ENCODE results near the gene CGGBP1.
A peak's percentile ranks its signal among the peaks of the same experiment; 100 is the strongest.

DNA sequence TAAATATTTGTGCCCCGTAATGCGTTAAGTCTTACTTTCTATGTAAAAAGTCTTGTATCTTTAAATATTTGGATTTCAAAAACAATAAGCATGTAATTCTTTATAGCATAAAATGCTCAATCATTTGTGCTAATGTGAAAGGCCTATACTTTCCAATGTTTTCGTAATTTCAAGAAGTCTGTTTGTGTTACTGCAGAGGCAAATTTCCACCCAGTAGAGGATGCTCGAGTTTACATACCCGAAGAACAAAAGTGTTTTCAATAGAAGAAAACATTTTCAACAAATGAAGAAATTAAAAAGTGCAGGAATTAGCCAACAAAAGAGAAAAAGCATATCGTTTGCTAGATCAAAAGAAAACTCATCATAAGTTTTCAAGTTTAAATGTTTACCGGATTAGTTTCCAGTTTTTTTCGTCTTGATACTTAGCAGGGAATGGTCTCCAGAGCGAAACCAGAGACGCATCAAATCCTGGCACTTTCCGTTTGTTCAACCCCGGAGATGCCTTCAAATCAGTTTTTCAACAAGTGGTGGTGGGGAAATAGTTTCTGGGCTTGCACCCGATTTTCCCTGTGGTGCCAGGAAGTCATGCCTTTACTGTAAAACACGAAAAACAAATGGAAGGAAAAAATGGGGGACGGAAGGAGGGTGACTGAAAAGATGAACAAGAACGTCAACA lies 1.0 kb downstream of the CGGBP1 start:
- TF ChIP-seq, protein P1, sequence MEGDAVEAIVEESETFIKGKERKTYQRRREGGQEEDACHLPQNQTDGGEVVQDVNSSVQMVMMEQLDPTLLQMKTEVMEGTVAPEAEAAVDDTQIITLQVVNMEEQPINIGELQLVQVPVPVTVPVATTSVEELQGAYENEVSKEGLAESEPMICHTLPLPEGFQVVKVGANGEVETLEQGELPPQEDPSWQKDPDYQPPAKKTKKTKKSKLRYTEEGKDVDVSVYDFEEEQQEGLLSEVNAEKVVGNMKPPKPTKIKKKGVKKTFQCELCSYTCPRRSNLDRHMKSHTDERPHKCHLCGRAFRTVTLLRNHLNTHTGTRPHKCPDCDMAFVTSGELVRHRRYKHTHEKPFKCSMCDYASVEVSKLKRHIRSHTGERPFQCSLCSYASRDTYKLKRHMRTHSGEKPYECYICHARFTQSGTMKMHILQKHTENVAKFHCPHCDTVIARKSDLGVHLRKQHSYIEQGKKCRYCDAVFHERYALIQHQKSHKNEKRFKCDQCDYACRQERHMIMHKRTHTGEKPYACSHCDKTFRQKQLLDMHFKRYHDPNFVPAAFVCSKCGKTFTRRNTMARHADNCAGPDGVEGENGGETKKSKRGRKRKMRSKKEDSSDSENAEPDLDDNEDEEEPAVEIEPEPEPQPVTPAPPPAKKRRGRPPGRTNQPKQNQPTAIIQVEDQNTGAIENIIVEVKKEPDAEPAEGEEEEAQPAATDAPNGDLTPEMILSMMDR (IDR thresholded peaks at IDR 0.05; ENCODE audit: low read length) = peak; percentile 19
- TF ChIP-seq EZH2 (optimal IDR thresholded peaks at IDR 0.05; ENCODE audit: low read depth, low read length) (no peak), EZH2phosphoT487 (IDR thresholded peaks at IDR 0.05; ENCODE audit: low read length) (no peak)

All from MM.1S (cell line).